GM18907 (cell line): ENCODE measurements around the gene DLGAP1.
"Not testable (repeated sequence)": the region's sequence is repeated elsewhere in the genome, so short reads cannot be mapped to it uniquely, and the experiment has no call there.

Source experiments
- ATAC-seq: cut with Tn5 transposase; IDR thresholded peaks from one replicate; pipeline ENCODE4 v1.9.1; 2021; ENCODE audit warnings: mild to moderate bottlenecking, moderate library complexity; ENCODE audit not compliant: unreplicated experiment

Gene DLGAP1

GRCh38 chr18:4455113-4455811 lies at the start of gene DLGAP1:
Gene DLGAP1 (minus strand): TSS chr18:4455307.
- peak; percentile 72 for ATAC-seq

- ATAC-seq: not testable (repeated sequence)
These were observed 39.7 kb upstream of the DLGAP1 start for GRCh38 chr18:4494703-4495284.

DNA sequence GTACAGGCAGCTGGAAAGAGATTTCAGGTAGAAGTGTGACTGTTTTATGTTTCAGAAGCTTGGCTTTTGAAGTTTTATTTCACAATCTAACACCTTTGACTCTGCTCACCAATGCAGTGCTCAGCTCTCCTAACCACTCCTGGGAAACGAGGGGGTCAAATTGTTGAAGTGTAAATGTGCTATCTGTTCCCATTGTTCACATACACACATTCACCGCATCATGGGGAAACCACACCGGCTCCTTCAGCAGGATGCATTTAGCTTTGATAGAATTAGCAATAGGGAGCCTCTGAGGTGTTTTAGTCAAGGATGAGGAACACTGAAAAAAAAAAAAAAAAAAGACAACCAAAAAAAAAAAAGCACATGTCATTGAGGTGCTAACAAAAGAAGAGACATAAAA lies 13.4 kb upstream of the DLGAP1 start:
- ATAC-seq: no peak

DNA sequence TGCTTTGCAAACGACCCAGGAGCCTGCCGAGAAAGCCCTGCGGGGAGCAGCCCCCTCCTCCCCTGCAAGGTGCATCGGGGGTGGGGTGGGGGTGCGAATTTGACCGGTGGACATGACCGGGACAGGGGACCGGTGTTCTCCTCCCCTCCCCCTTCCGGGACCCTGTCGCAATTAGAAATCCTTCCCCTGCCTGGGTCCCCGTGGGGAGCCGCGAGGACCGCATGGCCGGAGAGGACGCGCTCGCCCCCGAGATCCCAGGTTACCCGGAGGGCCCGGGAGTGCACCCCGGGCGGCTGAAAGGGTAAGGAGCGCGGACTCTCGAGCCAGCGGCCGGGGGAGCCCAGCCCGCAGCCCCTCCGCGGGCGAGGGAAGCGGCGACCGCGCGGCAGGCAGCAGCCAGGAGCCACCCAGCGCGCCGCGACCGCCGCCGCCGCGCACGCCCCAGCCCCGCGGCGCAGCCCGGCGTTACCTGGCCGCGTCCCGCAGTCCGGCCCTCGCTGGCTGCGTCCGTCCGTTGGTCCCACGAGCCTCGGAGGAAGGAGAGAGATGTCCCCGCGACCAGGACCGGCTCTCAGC lies 482 bp downstream of the DLGAP1 start:
- ATAC-seq: peak; percentile 34

DNA sequence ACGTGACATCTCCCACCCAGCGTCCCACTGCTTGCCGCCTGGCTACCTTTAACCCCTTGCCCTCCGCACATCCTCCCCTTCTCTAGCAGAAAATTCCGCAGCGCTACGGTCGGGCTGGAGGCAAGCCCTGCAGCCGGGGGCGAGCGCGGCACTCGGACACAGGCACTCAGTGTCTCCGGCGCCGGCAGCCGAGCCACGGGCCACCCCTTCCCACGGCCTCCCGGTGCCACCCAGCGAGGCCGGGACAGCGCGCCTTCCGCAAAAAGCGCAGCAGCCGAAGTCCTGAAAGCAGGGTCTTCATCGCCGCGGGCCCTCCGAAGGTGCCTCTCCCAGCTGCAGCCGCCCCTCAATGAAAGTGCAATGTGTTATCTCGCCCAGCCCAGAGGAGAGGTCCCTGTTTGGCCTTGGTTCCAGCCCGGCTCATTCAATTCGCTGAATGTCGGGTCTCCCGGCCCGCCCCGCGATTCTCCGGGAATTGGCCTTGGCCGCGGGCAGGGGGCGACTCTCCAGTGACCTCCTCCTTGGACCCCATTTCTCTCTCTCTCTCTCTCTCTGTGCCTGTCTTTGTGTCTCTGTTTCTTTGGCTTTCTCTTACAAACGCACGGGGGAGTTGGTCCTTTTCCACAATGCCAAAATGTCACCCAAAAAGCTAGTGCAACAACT lies 1.1 kb downstream of the DLGAP1 start:
- ATAC-seq: no peak

DNA sequence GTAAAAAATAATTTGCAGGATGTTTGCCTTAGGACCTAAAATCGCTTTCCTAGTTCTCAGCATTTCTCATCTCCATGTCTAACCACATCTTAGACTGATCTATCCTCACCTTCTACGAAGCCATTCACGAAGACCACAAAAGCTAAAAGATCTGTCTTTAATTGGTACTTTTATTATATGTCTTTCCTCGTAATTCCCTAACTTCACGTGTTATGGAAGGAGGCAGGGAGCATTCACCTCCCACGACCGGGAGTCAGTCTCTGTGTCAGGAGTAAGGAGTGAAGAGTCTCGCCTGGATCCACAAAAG lies 1.6 kb downstream of the DLGAP1 start:
- ATAC-seq: no peak

GRCh38 chr18:4450065-4450658 lies 4.9 kb downstream of the DLGAP1 start:
- ATAC-seq: no peak

- ATAC-seq: no peak
These were observed 9.2 kb downstream of the DLGAP1 start for GRCh38 chr18:4445902-4446301.

- no peak for ATAC-seq
These were observed 10.8 kb downstream of the DLGAP1 start for GRCh38 chr18:4444306-4444705.

GRCh38 chr18:4441098-4441497 lies 14.0 kb downstream of the DLGAP1 start:
- ATAC-seq: no peak

DNA sequence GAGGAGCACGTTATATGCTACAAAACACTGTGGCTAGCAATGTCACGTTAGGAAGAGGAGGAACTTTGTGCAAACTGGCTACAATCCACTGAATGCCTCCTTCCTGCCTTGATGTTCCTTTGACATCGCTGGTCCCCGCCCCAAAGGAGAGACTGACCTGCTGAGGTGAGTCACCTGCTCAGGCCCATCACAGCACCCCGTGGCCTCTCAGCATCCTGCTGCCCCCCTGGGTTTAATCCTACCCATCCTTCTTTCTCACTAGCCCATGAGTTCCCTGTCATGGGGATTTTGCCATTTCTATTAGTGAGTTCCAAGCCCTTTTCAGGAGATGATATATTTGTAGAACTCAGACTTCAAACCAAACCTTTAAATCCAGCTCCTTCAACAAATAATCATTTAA lies 16.2 kb downstream of the DLGAP1 start:
- ATAC-seq: no peak

GRCh38 chr18:4433717-4434116 lies 21.4 kb downstream of the DLGAP1 start:
- no peak for ATAC-seq

DNA sequence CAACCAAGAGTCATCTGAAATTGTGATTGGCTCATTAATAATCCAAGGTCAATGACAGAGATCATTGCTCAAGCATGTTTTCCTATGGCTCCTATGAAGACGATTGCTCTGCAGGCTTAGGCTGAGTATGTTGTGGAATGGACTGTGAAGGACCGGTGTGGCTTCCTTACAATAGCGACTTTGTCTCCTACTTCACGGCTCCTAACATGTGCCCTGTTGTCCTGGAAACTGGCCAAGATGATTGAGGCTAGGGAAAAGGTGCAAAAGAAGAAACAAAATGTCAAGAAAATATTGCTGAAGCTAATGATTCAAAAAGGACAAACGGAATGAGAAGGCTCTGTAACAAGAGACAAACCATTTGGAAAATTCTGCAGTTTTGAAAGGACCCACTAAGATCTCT lies 24.3 kb downstream of the DLGAP1 start:
- no peak for ATAC-seq

DNA sequence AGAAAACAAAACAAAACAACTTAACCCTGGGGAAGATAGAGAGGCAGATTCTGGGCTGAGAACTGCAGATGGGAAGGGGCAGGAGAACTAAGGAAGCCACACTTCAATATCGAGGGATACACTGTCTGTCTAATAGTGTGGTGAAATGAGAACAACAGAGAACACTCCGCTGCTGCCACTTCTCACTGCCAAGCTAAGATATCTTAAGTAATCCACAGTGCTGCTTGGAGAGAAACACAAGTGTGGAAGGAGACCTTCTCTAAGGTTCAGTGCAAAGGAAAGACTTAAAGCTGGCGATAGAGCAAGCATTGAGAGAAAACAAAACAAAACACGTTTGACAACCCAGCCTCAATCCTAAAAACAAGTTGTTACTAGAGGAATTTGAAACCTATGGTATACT lies 37.4 kb downstream of the DLGAP1 start:
- no peak for ATAC-seq

DNA sequence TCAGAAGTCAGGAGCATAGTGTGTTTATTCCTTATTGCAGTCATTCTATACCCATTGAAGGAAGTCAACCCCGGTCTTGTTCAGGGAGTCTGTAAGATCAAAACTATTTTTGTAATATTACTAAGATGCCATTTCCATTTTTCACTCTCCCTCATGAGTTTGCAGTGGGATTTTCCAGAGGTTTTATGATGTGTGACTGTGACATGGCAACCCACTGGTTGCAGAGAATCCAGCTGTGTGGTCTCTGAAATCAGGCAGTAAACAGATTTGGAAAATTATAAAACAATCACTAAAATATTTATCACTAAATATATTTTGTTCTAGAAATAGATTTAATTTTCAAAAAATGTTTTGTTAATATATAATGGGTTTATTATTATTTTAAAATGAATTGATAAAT lies 38.1 kb downstream of the DLGAP1 start:
- ATAC-seq: no peak

DNA sequence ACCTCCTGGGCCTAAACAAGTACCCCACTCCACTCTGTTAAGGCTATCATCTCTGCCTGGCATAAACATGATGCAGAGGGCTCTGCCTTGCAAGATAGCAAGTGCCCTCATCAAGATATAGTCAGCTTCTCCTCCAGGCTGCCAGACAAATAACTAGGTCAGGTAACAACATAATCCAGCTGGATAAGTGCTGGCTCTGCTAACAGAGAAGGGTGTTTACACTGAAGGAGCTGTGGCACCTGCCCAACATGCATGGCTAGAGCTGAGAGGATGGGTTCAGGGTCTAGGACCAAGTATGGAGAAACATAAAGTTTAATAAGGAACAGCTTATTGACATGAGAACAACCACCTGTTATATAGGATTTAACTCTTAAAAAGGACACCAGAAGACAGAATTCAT lies 42.8 kb downstream of the DLGAP1 start:
- no peak for ATAC-seq

DNA sequence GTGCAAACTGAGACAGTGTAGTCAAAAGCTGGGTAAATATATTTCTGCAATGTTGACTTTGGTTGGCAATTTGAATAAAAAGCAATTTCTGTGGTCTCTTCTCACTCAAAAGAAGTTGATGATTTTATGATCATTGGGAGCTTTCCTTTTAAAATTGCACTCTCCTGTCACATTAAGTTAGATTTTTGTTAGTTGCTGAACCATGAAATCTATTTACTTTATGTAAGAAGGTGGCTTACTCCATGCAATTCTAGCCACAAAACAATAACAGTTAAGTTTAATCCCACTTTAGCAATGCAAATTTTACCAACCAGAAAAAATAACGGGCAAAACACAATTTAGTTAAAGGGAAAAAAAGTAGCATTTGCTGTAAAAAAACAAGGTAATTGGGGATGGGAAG lies 48.3 kb downstream of the DLGAP1 start:
- ATAC-seq: no peak

GRCh38 chr18:4405965-4406364 lies 49.1 kb downstream of the DLGAP1 start:
- no peak for ATAC-seq

DNA sequence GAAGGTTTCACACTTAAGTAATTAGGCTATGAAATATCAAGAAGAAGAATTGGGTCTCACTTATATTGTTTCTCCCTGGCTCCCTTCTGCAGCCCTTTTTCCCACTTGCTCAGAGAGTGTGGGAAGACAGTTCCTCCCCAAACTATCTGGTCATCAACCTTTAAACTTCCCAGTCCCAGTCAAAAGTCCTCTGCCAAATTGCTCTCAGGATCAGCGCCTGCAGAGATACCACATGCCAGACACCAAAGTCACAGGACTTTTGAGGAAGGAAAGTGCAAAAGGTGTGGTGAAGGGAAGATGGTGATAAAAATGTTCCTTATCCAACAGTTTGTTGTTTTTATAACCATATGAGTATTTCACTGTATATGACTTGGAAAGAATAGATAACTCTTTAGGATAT lies 51.3 kb downstream of the DLGAP1 start:
- ATAC-seq: no peak

- no peak for ATAC-seq
These were observed 54.2 kb downstream of the DLGAP1 start for GRCh38 chr18:4400911-4401310.

- ATAC-seq: no peak
These were observed 55.2 kb downstream of the DLGAP1 start for GRCh38 chr18:4399929-4400328.

DNA sequence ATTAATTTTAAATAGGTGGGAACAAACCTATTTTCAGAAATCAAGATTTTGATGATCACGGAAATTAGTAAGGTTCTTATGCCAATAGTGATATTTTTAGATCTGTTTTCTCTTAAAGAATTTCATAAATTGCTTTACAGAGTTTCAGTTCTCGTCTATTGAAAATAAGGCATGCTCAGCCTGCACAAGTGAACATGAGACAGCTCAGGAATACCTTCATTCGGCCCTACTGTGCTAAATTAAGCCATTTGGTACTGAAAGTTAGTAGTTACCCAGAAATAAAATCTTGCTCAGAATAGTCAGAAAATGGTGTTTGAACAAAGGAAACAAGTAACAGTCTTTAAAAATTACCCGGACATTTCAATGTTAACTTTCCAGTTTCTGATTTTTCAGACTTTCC lies 60.4 kb downstream of the DLGAP1 start:
- no peak for ATAC-seq
